Measurements from ENCODE around the gene SLC6A2. TPM values are rescaled to one million over a fixed set of nuclear protein-coding genes. Genes with fewer than 3 reads are reported as not detected.
A peak's percentile ranks its signal among the peaks of the same experiment; 100 is the strongest.

Gene SLC6A2
- total and polyA plus RNA-seq, 2 of the 13 experiments (the other 11 are each of a cell fraction or from before 2014, with no cell fraction given) = 0.62 to 0.66 TPM

DNA sequence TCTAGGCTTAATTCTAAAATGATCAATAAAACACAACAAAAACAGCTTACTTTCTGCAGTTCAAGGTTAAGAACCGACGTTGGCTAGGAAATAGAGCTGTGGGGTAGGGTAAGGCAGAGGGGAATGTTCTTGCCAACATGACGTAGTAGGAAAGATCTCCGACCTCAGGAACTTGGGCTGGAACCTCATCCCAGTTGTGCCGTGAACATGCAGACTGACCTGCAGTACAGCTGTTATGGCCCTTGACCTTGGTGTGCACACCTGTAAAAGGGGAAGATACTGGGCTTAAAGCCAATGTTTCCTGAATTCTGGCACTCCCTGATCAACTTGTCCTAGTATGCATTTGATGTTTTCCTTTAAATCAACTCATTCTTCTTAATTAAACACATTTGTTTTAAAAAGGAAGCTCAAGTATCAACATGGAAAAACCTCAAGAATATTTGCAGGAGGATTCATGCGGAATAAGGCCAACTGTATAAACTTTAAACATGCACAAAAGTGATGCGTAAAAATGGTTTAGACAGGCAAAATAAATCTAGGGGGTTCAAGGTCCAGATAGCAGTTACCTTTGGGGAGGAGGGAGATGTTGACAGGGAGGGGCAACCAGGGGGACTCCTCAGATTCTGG, 14.2 kb upstream of the SLC6A2 start (continued):
- TF ChIP-seq, protein P1, sequence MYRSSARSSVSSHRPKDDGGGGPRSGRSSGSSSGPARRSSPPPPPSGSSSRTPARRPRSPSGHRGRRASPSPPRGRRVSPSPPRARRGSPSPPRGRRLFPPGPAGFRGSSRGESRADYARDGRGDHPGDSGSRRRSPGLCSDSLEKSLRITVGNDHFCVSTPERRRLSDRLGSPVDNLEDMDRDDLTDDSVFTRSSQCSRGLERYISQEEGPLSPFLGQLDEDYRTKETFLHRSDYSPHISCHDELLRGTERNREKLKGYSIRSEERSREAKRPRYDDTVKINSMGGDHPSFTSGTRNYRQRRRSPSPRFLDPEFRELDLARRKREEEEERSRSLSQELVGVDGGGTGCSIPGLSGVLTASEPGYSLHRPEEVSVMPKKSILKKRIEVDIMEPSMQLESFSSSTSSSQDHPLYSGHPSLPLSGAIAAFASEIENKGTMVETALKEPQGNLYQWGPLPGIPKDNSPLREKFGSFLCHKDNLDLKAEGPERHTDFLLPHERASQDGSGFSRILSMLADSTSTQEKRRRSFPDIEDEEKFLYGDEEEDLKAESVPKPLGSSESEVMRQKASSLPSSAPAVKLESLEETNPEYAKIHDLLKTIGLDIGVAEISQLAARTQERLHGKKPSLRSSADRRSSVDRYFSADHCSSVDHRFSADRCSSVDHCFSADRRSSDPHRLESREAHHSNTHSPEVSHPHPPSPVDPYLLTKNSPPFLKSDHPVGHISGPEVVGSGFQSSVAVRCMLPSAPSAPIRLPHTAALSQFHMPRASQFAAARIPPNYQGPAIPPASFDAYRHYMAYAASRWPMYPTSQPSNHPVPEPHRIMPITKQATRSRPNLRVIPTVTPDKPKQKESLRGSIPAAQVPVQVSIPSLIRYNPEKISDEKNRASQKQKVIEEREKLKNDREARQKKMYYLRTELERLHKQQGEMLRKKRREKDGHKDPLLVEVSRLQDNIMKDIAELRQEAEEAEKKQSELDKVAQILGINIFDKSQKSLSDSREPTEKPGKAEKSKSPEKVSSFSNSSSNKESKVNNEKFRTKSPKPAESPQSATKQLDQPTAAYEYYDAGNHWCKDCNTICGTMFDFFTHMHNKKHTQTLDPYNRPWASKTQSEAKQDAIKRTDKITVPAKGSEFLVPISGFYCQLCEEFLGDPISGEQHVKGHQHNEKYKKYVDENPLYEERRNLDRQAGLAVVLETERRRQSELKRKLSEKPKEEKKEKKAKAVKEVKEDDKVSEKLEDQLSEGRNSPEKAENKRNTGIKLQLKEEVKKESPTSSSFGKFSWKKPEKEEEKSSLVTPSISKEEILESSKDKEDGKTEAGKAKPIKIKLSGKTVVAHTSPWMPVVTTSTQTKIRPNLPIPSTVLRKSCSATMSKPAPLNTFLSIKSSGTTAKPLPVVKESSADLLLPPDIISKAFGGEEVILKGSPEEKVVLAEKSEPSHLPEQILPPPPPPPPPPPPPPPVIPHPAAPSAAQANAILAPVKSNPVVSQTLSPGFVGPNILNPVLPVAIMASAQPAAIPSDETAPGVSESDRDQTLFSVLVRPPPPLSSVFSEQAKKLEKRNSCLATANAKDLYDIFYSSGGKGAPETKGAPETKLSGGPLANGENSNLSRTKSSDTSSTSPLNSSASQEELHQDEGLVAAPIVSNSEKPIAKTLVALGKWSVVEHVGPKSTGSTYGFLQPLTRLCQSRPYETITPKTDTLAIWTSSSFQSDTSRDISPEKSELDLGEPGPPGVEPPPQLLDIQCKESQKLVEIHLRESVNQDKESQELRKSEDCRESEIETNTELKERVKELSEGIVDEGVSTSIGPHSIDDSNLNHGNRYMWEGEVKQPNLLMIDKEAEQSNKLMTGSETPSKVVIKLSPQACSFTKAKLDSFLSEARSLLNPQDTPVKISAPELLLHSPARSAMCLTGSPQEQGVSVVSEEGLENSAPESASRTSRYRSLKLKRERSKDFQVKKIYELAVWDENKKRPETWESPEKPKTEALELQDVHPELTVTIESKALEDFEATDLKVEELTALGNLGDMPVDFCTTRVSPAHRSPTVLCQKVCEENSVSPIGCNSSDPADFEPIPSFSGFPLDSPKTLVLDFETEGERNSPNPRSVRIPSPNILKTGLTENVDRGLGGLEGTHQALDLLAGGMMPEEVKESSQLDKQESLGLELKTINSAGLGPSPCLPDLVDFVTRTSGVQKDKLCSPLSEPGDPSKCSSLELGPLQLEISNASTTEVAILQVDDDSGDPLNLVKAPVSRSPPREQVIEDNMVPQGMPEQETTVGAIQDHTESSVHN (CRISPR knock-in tag; IDR thresholded peaks at IDR 0.05) = no peak
- no peak for TF ChIP-seq POLR2A (IDR thresholded peaks at IDR 0.05; ENCODE audit: insufficient read depth in 1 of 2, low read depth in 2 of 2, low read length in 2 of 2)
- TF ChIP-seq TEAD2 (CRISPR knock-in tag; IDR thresholded peaks at IDR 0.05) = no peak
- no peak for TF ChIP-seq SMARCE1 (IDR thresholded peaks at IDR 0.05; ENCODE audit: borderline replicate concordance)
- TF ChIP-seq SP1 (IDR thresholded peaks at IDR 0.05) = no peak
- TF ChIP-seq SP1 (CRISPR knock-in tag; IDR thresholded peaks at IDR 0.05) = no peak
- no peak for TF ChIP-seq FOXP4 (CRISPR knock-in tag; IDR thresholded peaks at IDR 0.05)
- no peak for TF ChIP-seq ZNF383 (CRISPR knock-in tag; IDR thresholded peaks at IDR 0.05; ENCODE audit: borderline replicate concordance)
- TF ChIP-seq, protein P2, sequence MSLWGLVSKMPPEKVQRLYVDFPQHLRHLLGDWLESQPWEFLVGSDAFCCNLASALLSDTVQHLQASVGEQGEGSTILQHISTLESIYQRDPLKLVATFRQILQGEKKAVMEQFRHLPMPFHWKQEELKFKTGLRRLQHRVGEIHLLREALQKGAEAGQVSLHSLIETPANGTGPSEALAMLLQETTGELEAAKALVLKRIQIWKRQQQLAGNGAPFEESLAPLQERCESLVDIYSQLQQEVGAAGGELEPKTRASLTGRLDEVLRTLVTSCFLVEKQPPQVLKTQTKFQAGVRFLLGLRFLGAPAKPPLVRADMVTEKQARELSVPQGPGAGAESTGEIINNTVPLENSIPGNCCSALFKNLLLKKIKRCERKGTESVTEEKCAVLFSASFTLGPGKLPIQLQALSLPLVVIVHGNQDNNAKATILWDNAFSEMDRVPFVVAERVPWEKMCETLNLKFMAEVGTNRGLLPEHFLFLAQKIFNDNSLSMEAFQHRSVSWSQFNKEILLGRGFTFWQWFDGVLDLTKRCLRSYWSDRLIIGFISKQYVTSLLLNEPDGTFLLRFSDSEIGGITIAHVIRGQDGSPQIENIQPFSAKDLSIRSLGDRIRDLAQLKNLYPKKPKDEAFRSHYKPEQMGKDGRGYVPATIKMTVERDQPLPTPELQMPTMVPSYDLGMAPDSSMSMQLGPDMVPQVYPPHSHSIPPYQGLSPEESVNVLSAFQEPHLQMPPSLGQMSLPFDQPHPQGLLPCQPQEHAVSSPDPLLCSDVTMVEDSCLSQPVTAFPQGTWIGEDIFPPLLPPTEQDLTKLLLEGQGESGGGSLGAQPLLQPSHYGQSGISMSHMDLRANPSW (CRISPR knock-in tag; IDR thresholded peaks at IDR 0.05; ENCODE audit: borderline replicate concordance) = no peak
- TF ChIP-seq SAP130 (CRISPR knock-in tag; IDR thresholded peaks at IDR 0.05; ENCODE audit: low read depth) = no peak
- no peak for TF ChIP-seq MEIS2 (CRISPR knock-in tag; IDR thresholded peaks at IDR 0.05)
- no peak for TF ChIP-seq ZNF3 (CRISPR knock-in tag; IDR thresholded peaks at IDR 0.05)
- no peak for TF ChIP-seq ZBTB20 (CRISPR knock-in tag; IDR thresholded peaks at IDR 0.05; ENCODE audit: borderline replicate concordance, low read depth)
- TF ChIP-seq MYNN (CRISPR knock-in tag; IDR thresholded peaks at IDR 0.05; ENCODE audit: low read depth) = no peak
- TF ChIP-seq, protein P3, sequence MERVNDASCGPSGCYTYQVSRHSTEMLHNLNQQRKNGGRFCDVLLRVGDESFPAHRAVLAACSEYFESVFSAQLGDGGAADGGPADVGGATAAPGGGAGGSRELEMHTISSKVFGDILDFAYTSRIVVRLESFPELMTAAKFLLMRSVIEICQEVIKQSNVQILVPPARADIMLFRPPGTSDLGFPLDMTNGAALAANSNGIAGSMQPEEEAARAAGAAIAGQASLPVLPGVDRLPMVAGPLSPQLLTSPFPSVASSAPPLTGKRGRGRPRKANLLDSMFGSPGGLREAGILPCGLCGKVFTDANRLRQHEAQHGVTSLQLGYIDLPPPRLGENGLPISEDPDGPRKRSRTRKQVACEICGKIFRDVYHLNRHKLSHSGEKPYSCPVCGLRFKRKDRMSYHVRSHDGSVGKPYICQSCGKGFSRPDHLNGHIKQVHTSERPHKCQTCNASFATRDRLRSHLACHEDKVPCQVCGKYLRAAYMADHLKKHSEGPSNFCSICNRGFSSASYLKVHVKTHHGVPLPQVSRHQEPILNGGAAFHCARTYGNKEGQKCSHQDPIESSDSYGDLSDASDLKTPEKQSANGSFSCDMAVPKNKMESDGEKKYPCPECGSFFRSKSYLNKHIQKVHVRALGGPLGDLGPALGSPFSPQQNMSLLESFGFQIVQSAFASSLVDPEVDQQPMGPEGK (CRISPR knock-in tag; IDR thresholded peaks at IDR 0.05) = peak; percentile 47
- no peak for TF ChIP-seq NR1H2 (CRISPR knock-in tag; IDR thresholded peaks at IDR 0.05; ENCODE audit: borderline replicate concordance, low read depth)
